GM12864 (cell line): ENCODE data around the gene NRAP.

Experiments
- DNase-seq: peaks from one replicate; pipeline ENCODE4 v3.0.0-alpha.2; 2011; ENCODE audit warnings: low read depth
- H3K4me3 ChIP-seq: 2 replicates; pipeline ENCODE4 v1.5.1; 2011; ENCODE audit warnings: mild to moderate bottlenecking, low read depth, low read length, control low read depth
- CTCF ChIP-seq: IDR thresholded peaks from 2 replicates; pipeline ENCODE4 v1.5.1; 2011; ENCODE audit warnings: low read depth, mild to moderate bottlenecking, moderate library complexity, low read length, control low read depth, inconsistent platforms; ENCODE audit errors: missing control alignments

NRAP gene

GRCh38 chr10:113648478-113648877 lies 15.4 kb downstream of the NRAP start:
- TF ChIP-seq CTCF = no peak
- no peak for DNase-seq

GRCh38 chr10:113647812-113648211 lies 16.0 kb downstream of the NRAP start:
- TF ChIP-seq CTCF = no peak
- DNase-seq = no peak
- no peak overlapping the region for H3K4me3 ChIP-seq

More at GRCh38 chr10:113648478-113648877, 15.4 kb downstream of the NRAP start:
- H3K4me3 ChIP-seq = no peak overlapping the region

- no peak for DNase-seq
- no peak for TF ChIP-seq CTCF
- no peak overlapping the region for H3K4me3 ChIP-seq
Observed at GRCh38 chr10:113646336-113647201, 17.3 kb downstream of the NRAP start.

- no peak overlapping the region for H3K4me3 ChIP-seq
- no peak for TF ChIP-seq CTCF
- DNase-seq = no peak
Observed at GRCh38 chr10:113644185-113645120, 19.4 kb downstream of the NRAP start.

GRCh38 chr10:113643183-113643582 lies 20.7 kb downstream of the NRAP start:
- DNase-seq = no peak
- H3K4me3 ChIP-seq = no peak overlapping the region
- TF ChIP-seq CTCF = no peak

- no peak for TF ChIP-seq CTCF
- DNase-seq = no peak
- H3K4me3 ChIP-seq = no peak overlapping the region
Observed at GRCh38 chr10:113641702-113642101, 22.1 kb downstream of the NRAP start.
